HG03460 (cell line): Measurements from ENCODE around the gene ZXDC.

Experiments
- ATAC-seq: cut with Tn5 transposase; IDR thresholded peaks from one replicate; pipeline ENCODE4 v1.9.1; 2021; ENCODE audit not compliant: unreplicated experiment

The ZXDC gene

GRCh38 chr3:126438186-126438585 lies 37.5 kb downstream of the ZXDC start:
- no peak for ATAC-seq

GRCh38 chr3:126436826-126437717 lies 38.6 kb downstream of the ZXDC start:
- no peak for ATAC-seq

GRCh38 chr3:126435456-126436315 lies 40.0 kb downstream of the ZXDC start:
- ATAC-seq, result no peak

GRCh38 chr3:126434931-126435411 lies 40.7 kb downstream of the ZXDC start:
- no peak for ATAC-seq

GRCh38 chr3:126434264-126434590 lies 41.5 kb downstream of the ZXDC start:
- no peak for ATAC-seq

DNA sequence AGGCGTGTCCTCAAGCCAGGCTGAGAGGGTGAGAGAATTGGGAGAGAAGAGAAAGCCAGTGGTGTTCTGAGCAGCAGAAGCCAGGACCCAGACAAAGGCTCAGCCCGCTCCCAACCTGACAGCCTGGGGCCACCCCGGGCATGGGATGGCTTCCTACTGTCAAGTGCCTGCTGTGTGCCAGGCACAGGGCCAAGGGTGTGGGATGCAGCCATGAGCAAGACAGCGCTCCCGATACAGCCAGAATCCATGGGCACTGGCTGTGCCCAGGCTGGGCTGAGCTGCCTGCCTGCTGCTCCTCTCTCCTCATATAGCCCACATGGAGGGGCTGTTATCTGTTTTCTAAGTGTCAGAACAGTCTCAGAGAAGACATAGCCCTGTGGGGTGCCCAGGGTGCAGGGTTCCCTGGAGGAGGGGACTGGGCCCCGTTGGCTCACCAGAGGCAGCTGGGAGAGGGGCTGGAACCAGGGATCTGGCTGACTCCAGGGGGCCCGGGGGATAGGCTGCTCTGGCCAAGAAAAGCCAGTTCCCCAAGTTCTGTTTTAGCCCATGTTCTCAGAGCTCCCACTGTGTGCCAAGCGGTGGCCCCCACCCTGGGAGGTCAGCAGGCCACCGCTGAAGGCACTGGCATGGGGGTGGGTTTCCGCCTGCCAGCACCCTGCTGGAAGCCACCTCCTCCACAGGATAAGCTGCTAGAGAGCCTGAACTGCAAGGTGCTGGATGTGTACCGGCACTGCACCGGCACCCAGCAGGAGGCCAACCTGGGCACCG lies 42.0 kb downstream of the ZXDC start:
- ATAC-seq, result no peak

DNA sequence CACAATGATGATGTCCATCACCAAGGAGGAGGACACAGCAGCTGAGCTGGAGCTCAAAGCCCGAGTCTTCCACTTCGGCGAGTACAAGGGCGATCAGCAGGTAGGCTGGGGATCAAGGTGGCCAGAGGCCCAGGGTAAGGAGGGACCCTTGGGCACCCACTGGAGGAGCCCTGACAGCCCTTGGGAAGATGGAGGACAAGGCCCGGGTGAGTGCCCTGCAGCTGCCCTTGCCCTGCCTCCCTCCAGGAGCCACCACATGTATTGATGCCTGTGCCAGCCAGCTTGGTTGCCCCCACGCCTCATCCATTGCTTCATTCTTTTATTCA lies 42.6 kb downstream of the ZXDC start:
- no peak for ATAC-seq

GRCh38 chr3:126432361-126433104 lies 43.2 kb downstream of the ZXDC start:
- ATAC-seq, result no peak

GRCh38 chr3:126431103-126431534 lies 44.6 kb downstream of the ZXDC start:
- peak; percentile 61 for ATAC-seq

- ATAC-seq, result no peak
Observed at GRCh38 chr3:126424751-126425150, 50.9 kb downstream of the ZXDC start.

GRCh38 chr3:126424039-126424717 lies 51.5 kb downstream of the ZXDC start:
- no peak for ATAC-seq

GRCh38 chr3:126423191-126424038 lies 52.3 kb downstream of the ZXDC start:
- ATAC-seq, result no peak

GRCh38 chr3:126422571-126423091 lies 53.1 kb downstream of the ZXDC start:
- ATAC-seq, result no peak

GRCh38 chr3:126422121-126422520 lies 53.6 kb downstream of the ZXDC start:
- ATAC-seq, result no peak

DNA sequence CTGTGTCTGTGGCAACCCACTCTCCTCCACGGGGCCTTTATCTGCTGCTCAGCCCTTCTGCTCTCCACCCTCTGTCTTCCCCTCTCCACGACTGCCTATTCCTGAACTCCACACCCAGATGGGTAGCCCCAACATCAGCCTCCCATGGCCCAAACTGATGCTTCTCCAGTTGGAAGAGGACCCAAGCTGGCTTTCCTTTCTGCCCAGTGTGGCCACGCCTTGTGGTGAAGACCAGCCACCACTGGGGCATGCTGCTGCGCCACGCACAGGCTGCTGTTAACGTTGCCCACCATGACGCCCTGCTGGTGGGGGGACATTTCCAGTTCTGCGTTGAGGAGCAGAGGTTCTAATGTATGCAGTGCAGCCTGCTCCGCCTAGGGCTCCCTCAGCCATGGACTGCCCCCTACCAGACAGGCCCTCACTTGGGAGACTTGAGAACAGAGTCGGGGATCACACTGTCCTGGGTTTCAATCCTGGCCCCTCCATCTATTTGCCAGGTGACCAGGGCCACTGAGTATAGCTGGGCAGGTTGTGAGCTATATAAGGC lies 54.0 kb downstream of the ZXDC start:
- no peak for ATAC-seq

DNA sequence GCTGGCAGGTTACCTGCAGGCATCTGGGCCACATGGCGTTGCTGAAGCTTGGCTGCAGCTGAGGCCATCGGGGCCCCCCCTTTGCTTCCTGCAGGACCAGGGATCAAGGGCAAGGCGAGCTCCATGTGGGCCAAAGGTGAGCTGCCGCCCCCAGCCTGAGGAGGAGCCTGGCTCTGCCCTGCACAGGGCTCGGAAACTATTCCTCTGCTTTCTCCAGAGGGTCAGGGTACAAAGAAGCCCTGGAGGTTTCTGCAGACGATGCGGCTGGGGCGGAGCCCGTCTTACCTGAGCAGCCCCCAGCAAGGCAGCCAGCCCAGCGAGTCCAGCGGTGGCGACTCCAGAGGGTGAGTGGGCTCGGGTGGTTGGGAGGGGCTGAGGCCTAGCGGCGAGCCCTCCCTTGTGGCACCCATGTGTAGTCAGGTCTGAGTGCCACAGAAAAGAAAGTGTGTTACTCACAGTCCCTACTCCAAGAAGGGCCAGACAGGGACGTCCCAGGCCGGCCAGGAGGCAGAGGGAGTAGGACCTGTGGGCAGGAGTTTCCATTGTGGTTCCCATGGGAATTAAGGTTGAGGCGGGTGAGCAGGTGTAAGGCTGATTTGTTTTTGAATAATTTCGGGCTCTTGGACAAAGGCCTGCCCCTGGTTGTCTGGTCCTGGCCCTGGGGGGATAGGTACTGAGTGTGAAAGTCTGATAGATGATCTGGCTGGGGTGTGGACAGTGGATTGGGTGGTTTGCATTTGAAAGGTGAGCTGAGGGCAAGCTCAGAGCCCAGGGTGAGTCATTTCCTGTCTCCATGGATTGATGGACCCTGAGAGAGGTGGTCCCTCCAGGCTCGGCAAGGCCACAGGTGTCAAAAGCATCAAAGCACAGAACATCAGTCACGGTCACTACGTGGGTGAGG lies 55.6 kb downstream of the ZXDC start:
- no peak for ATAC-seq

DNA sequence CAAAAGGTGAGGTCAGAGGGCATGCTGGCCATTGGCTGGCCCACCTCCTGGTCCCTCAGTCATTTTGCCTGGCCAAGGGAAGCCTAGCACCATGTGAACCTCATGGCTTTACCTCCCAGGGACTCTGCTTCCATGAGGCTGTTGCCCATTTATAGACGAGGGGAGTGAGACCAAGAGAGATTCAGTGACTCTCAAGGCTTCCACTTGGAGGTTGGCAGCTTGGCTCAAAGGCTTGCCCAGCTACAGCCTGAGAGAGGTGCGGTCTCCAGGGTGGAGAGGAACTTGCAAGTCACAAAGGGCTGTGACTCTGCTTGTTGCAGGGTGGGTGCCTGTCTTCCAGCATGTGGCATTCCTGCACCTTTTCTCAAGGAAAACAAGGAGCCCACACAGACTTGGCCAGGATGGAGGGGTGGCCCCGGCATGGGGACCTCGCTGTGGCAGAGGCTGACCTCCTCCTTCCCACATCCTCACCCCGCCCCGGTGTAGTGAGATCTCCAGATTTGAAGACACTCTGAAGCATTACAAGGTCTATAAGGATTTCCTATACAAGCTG lies 56.5 kb downstream of the ZXDC start:
- ATAC-seq, result no peak
